ENCODE data around the gene MMD2.

DNA sequence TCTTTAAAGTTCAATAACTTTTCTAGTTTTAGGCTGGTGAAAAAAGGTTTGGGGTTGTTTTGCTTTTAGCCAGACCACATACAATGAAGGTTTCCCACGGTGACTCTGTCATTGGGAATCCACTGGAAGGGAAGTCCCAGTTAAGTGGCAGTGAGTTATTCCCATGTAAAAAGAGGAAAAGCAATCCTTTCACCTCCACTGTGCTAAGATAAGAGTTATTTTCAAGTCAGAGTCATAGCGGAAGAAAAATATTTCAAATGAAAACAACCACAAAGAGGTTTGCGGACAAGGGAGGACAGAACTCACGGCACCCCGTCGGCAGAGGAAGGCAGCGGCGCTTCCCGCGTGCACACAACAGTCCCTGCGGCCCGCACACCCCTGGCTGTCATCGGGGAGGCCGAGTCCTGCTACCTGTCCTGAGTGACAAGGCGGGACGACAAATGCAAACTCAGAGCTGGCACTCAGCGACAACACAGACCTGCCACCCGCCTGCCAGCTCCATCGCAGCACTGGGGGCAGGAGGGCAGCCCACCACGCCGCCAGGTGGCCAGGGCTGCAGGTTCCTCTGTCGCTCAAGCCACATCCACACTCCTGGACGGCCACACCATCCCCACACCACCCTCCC lies 87.8 kb downstream of the MMD2 start:
- TF ChIP-seq, protein P1, sequence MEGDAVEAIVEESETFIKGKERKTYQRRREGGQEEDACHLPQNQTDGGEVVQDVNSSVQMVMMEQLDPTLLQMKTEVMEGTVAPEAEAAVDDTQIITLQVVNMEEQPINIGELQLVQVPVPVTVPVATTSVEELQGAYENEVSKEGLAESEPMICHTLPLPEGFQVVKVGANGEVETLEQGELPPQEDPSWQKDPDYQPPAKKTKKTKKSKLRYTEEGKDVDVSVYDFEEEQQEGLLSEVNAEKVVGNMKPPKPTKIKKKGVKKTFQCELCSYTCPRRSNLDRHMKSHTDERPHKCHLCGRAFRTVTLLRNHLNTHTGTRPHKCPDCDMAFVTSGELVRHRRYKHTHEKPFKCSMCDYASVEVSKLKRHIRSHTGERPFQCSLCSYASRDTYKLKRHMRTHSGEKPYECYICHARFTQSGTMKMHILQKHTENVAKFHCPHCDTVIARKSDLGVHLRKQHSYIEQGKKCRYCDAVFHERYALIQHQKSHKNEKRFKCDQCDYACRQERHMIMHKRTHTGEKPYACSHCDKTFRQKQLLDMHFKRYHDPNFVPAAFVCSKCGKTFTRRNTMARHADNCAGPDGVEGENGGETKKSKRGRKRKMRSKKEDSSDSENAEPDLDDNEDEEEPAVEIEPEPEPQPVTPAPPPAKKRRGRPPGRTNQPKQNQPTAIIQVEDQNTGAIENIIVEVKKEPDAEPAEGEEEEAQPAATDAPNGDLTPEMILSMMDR (conservative IDR thresholded peaks at IDR 0.05 in 1 of 2, IDR thresholded peaks at IDR 0.05 in 1 of 2; ENCODE audit: low read depth in 1 of 2, low read length in 2 of 2) = no peak
- TF ChIP-seq EZH2 (IDR thresholded peaks at IDR 0.05; ENCODE audit: low read length, missing control alignments) = no peak

Measured in fibroblast of lung (primary cell).